DND-41 (cell line): ENCODE measurements around the gene ZFP37.

ENCODE experiments used
- ATAC-seq: fragments of 200-7000 bp; cut with Tn5 transposase; 3 replicates; pipeline ENCODE4 v1.9.1; 2021; ENCODE audit warnings: low read depth; ENCODE audit not compliant: insufficient read depth
- DNase-seq: peaks from one replicate; pipeline ENCODE4 v3.0.0-alpha.2; 2020
- H2AFZ ChIP-seq: 2 replicates; pipeline ENCODE4 v1.6.0; 2012; ENCODE audit warnings: low read depth, low read length
- H3K27ac ChIP-seq: 2 replicates; pipeline ENCODE4 v1.5.1; 2012; ENCODE audit warnings: low read length, inconsistent platforms
- H3K27me3 ChIP-seq: fragments of 200-600 bp; sonication (generic); 2 replicates; pipeline ENCODE4 v1.6.0; 2012; ENCODE audit warnings: low read length, mild to moderate bottlenecking, inconsistent platforms; ENCODE audit not compliant: insufficient read depth, poor library complexity
- H3K36me3 ChIP-seq: 2 replicates; pipeline ENCODE4 v1.5.1; 2012; ENCODE audit warnings: low read length, inconsistent platforms; ENCODE audit not compliant: insufficient read depth
- H3K4me1 ChIP-seq: 2 replicates; pipeline ENCODE4 v1.5.1; 2012; ENCODE audit warnings: mild to moderate bottlenecking, low read length; ENCODE audit not compliant: insufficient read depth
- H3K4me2 ChIP-seq: 2 replicates; pipeline ENCODE4 v1.6.0; 2012; ENCODE audit warnings: mild to moderate bottlenecking, moderate library complexity, low read length, inconsistent platforms; ENCODE audit not compliant: insufficient read depth
- H3K4me3 ChIP-seq, 2 experiments: fragments of 200-600 bp in 1 of 2; shearing (Covaris generic) in 1 of 2; 2 replicates each; pipeline ENCODE4 v1.5.1; 2012 to 2016; ENCODE audit warnings: inconsistent platforms in 2 of 2, low read length in 2 of 2, mild to moderate bottlenecking in 2 of 2, low read depth in 1 of 2, moderate library complexity in 1 of 2
- H3K79me2 ChIP-seq: 2 replicates; pipeline ENCODE4 v1.6.0; 2012; ENCODE audit warnings: low read length, inconsistent platforms; ENCODE audit not compliant: insufficient read depth
- H3K9ac ChIP-seq: 2 replicates; pipeline ENCODE4 v1.6.0; 2012; ENCODE audit warnings: low read depth, mild to moderate bottlenecking, inconsistent platforms, low read length, moderate library complexity
- H3K9me3 ChIP-seq: 2 replicates; pipeline ENCODE4 v1.5.1; 2012; ENCODE audit warnings: low read length, moderate library complexity, mild to moderate bottlenecking, inconsistent platforms; ENCODE audit not compliant: insufficient read depth, severe bottlenecking
- H4K20me1 ChIP-seq: 2 replicates; pipeline ENCODE4 v1.6.0; 2012; ENCODE audit warnings: low read length; ENCODE audit not compliant: insufficient read depth
- EZH2 ChIP-seq: IDR thresholded peaks from 3 replicates; pipeline ENCODE4 v1.6.1; 2012; ENCODE audit warnings: borderline replicate concordance, low read depth, mild to moderate bottlenecking, moderate library complexity, low read length, inconsistent platforms; ENCODE audit not compliant: severe bottlenecking
- TF ChIP-seq, protein P1 (sequence below): IDR thresholded peaks from 2 replicates; pipeline ENCODE4 v1.5.1; 2012; ENCODE audit warnings: borderline replicate concordance, low read length, moderate library complexity, mild to moderate bottlenecking; ENCODE audit not compliant: poor library complexity, severe bottlenecking; ENCODE audit errors: extremely low read depth

ZFP37 gene

DNA sequence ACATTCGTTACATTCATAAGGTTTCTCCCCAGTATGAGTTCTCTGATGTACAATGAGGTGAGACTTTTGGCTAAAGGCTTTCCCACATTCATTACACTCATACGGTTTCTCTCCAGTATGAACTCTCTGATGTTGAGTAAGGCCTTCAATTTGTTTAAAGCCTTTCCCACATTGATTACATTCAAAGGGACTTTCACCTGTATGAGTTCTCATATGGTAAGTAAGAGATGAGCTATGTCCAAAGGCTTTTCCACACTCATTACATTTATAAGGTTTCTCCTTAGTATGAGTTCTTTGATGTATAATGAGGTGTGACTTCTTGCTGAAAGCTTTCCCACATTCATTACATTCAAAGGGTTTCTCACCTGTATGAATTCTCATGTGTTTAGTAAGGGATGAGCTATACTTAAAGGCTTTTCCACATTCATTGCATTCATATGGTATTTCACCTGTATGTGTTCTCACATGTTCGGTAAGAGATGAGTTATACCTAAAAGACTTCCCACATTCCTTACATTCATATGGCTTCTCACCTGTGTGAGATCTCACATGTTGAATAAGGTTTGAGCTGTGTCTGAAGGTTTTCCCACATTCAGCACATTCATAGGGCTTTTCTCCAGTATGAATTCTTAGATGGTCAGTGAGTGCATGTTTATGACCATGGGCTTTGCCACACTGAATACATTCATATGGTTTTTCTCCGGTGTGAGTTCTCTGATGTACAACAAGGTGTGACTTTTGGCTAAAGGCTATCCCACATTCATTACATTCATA lies 13.5 kb downstream of the ZFP37 start:
- no peak for TF ChIP-seq EZH2
- TF ChIP-seq, protein P1, sequence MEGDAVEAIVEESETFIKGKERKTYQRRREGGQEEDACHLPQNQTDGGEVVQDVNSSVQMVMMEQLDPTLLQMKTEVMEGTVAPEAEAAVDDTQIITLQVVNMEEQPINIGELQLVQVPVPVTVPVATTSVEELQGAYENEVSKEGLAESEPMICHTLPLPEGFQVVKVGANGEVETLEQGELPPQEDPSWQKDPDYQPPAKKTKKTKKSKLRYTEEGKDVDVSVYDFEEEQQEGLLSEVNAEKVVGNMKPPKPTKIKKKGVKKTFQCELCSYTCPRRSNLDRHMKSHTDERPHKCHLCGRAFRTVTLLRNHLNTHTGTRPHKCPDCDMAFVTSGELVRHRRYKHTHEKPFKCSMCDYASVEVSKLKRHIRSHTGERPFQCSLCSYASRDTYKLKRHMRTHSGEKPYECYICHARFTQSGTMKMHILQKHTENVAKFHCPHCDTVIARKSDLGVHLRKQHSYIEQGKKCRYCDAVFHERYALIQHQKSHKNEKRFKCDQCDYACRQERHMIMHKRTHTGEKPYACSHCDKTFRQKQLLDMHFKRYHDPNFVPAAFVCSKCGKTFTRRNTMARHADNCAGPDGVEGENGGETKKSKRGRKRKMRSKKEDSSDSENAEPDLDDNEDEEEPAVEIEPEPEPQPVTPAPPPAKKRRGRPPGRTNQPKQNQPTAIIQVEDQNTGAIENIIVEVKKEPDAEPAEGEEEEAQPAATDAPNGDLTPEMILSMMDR, result no peak
- H3K79me2 ChIP-seq, result no peaks in the 10 kb centered on the region
- H3K4me2 ChIP-seq, result no peak overlapping the region
- DNase-seq (no peak), ATAC-seq (no peak)
- H2AFZ ChIP-seq, result no peak overlapping the region
- no peak overlapping the region for H3K9ac ChIP-seq
- H3K27ac ChIP-seq, result no peak overlapping the region
- peaks cover 29% of the 10 kb centered on the region for H3K9me3 ChIP-seq
- H3K4me1 ChIP-seq, result no peaks in the 10 kb centered on the region
- H3K4me3 ChIP-seq, result no peak overlapping the region
- no peaks in the 10 kb centered on the region for H3K27me3 ChIP-seq
- no peaks in the 10 kb centered on the region for H3K36me3 ChIP-seq
- H4K20me1 ChIP-seq, result no peaks in the 10 kb centered on the region

DNA sequence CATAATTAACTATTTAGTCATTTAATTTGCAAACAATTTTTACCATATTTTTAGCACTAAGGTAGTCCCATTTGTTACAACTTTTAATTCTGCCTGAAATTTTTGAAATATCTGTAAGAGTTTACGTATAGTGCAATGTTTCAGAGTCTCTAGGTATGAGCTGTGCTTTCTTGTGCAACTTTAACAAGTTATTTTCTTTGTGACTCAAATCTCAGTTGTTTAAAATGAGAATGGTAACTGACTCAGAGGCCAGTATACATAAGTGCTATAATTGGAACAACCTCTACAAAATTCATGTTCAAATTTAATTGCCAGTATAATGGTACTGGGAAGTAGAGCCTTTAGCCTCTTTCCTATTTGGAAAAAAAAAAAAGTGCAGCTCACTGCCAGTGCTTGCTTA lies 30.3 kb downstream of the ZFP37 start:
- H4K20me1 ChIP-seq, result no peaks in the 10 kb centered on the region
- TF ChIP-seq EZH2, result no peak
- TF ChIP-seq, protein P1, result no peak
- H3K9me3 ChIP-seq, result no peaks in the 10 kb centered on the region
- no peaks in the 10 kb centered on the region for H3K79me2 ChIP-seq
- H3K9ac ChIP-seq, result no peak overlapping the region
- H3K27me3 ChIP-seq, result peaks cover 3% of the 10 kb centered on the region
- no peaks in the 10 kb centered on the region for H3K36me3 ChIP-seq
- H3K4me2 ChIP-seq, result no peak overlapping the region
- DNase-seq, result no peak
- H2AFZ ChIP-seq, result no peak overlapping the region
- H3K27ac ChIP-seq, result no peak overlapping the region
- ATAC-seq, result no peak
- no peak overlapping the region for H3K4me3 ChIP-seq
- no peaks in the 10 kb centered on the region for H3K4me1 ChIP-seq

DNA sequence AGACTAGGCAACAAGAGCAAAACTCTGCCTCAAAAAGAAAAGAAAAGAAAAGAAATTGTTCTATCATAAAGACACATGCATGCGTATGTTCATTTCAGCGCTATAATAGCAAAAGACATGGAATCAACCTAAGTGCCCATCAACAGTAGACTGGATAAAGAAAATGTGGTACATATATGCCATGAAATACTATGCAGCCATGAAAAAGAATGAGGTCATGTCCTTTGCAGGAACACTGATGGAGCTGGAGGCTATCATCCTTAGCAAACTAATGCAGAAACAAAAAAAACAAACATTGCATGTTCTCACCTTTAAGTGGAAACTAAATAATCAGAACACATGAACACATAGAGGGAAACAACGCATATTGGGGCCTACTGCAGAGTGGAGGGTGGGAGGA lies 38.3 kb downstream of the ZFP37 start:
- H2AFZ ChIP-seq, result no peak overlapping the region
- H3K9ac ChIP-seq, result no peak overlapping the region
- DNase-seq (no peak), ATAC-seq (no peak)
- no peaks in the 10 kb centered on the region for H3K9me3 ChIP-seq
- H3K36me3 ChIP-seq, result no peaks in the 10 kb centered on the region
- H4K20me1 ChIP-seq, result no peaks in the 10 kb centered on the region
- no peak overlapping the region for H3K27ac ChIP-seq
- TF ChIP-seq, protein P1, result no peak
- TF ChIP-seq EZH2, result no peak
- H3K4me3 ChIP-seq, result no peak overlapping the region
- H3K27me3 ChIP-seq, result no peaks in the 10 kb centered on the region
- H3K79me2 ChIP-seq, result no peaks in the 10 kb centered on the region
- H3K4me1 ChIP-seq, result no peaks in the 10 kb centered on the region
- no peak overlapping the region for H3K4me2 ChIP-seq
